Tibial nerve (tissue), 4 donors: ENCODE measurements around the gene PLEKHA3. TPM values are rescaled to one million over a fixed set of nuclear protein-coding genes. Genes with fewer than 3 reads are reported as not detected.
A peak's percentile ranks its signal among the peaks of the same experiment; 100 is the strongest.

Experiments used
- DNase-seq, 2 donors: peaks; one replicate each; pipeline ENCODE4 v3.0.0-alpha.2; 2019; ENCODE audit warnings: low spot score in 2 of 2
- H3K27ac ChIP-seq, 4 donors: fragments of 200-600 bp; sonication (generic) in 3 of 4; one replicate each; pipeline ENCODE4 v1.5.1; 2017 to 2019; ENCODE audit warnings: mild to moderate bottlenecking in 1 of 4
- H3K27me3 ChIP-seq, 2 donors: fragments of 200-600 bp; sonication (generic) in 1 of 2; one replicate each; pipeline versions ENCODE4 v1.5.1 to v1.6.0; 2017 to 2019
- H3K36me3 ChIP-seq, 3 donors: fragments of 200-600 bp; sonication (generic); one replicate each; pipeline ENCODE4 v1.5.1; 2018 to 2019
- H3K4me1 ChIP-seq, 4 donors: fragments of 200-600 bp; sonication (generic) in 3 of 4; one replicate each; pipeline ENCODE4 v1.5.1; 2017 to 2019
- H3K4me3 ChIP-seq, 4 donors: fragments of 200-600 bp; sonication (generic) in 3 of 4; one replicate each; pipeline ENCODE4 v1.5.1; 2017 to 2019; ENCODE audit warnings: mild to moderate bottlenecking in 1 of 4, moderate library complexity in 1 of 4
- H3K9me3 ChIP-seq, 4 donors: fragments of 200-600 bp; sonication (generic) in 3 of 4; one replicate each; pipeline ENCODE4 v1.5.1; 2017 to 2019
- CTCF ChIP-seq, 5 experiments: fragments of 200-600 bp in 3 of 5; fragments of 450-650 bp in 2 of 5; sonication (generic) in 3 of 5; IDR thresholded peaks; one replicate each; pipeline ENCODE4 v1.5.1; 2016 to 2019; ENCODE audit warnings: antibody characterized with exemption in 5 of 5, mild to moderate bottlenecking in 3 of 5, moderate library complexity in 2 of 5
- EP300 ChIP-seq, 2 donors: sonication (generic); formaldehyde crosslinking; IDR thresholded peaks; one replicate each; pipeline ENCODE4 v1.6.1; 2017; ENCODE audit warnings: antibody characterized with exemption in 2 of 2, mild to moderate bottlenecking in 1 of 2
- POLR2A ChIP-seq, 2 donors: fragments of 450-650 bp; IDR thresholded peaks; one replicate each; pipeline ENCODE4 v1.6.1; 2017; ENCODE audit warnings: antibody characterized with exemption in 2 of 2, mild to moderate bottlenecking in 2 of 2, moderate library complexity in 2 of 2
- WGBS, 2 donors: methylation state at CpG; one replicate each; pipeline ENCODE4 v1.1.5; 2018; 5-methylcytosine and 5-hydroxymethylcytosine counted together
- total RNA-seq, 4 donors: library from RNA; depleted of rRNA; stranded (reverse); fragments of >200 nt; gene quantifications; one replicate each; pipeline ENCODE4 v1.1.0, GENCODE V29; 2016

Gene PLEKHA3
- total RNA-seq, 4 donors from 2014 or later, result 7.2 to 14.4 (median 10.4) TPM

GRCh38 chr2:178484245-178485041 lies 4.2 kb downstream of the PLEKHA3 start:
- no peak overlapping the region for H3K4me3 ChIP-seq
- H3K36me3 ChIP-seq, result peaks cover 0 to 10% (median 0%) of the 10 kb centered on the region in 3 donors
- no peaks in the 10 kb centered on the region for H3K9me3 ChIP-seq
- peaks cover 0 to 57% (median 35%) of the 10 kb centered on the region in 4 donors for H3K4me1 ChIP-seq
- peak overlapping the region in 1 of 4 donors; percentile 41 for H3K27ac ChIP-seq
- no peaks in the 10 kb centered on the region for H3K27me3 ChIP-seq
- 39 to 43% methylated on average over 6 of the region's 6 CpGs for WGBS, 2 donors
- TF ChIP-seq EP300 (IDR thresholded peaks at IDR 0.05) (no peak), POLR2A (IDR thresholded peaks at IDR 0.05) (no peak), CTCF (IDR thresholded peaks at IDR 0.05) (no peak)
- peak in 1 of 2 donors; percentile 28 for DNase-seq

- H3K4me3 ChIP-seq, result no peak overlapping the region
- no peaks in the 10 kb centered on the region for H3K9me3 ChIP-seq
- no peak for DNase-seq
- TF ChIP-seq EP300 (IDR thresholded peaks at IDR 0.05) (peak in 1 of 2 donors; percentile 3), POLR2A (IDR thresholded peaks at IDR 0.05) (no peak)
- H3K4me1 ChIP-seq, result peaks cover 0 to 51% (median 32%) of the 10 kb centered on the region in 4 donors
- H3K27me3 ChIP-seq, result no peaks in the 10 kb centered on the region
- 62 to 67% methylated on average over 3 of the region's 3 CpGs for WGBS, 2 donors
- H3K36me3 ChIP-seq, result peaks cover 0 to 16% (median 0%) of the 10 kb centered on the region in 3 donors
- no peak overlapping the region for H3K27ac ChIP-seq
Observed at GRCh38 chr2:178485356-178485755, 5.1 kb downstream of the PLEKHA3 start.

GRCh38 chr2:178491612-178492011 lies 11.4 kb downstream of the PLEKHA3 start:
- TF ChIP-seq POLR2A (IDR thresholded peaks at IDR 0.05) (no peak), CTCF (IDR thresholded peaks at IDR 0.05) (no peak), EP300 (IDR thresholded peaks at IDR 0.05) (no peak)
- no peak overlapping the region for H3K4me3 ChIP-seq
- no peak for DNase-seq
- 84 to 94% methylated on average over 6 of the region's 6 CpGs for WGBS, 2 donors
- H3K27me3 ChIP-seq, result no peaks in the 10 kb centered on the region
- H3K9me3 ChIP-seq, result no peaks in the 10 kb centered on the region
- H3K27ac ChIP-seq, result no peak overlapping the region
- H3K4me1 ChIP-seq, result no peaks in the 10 kb centered on the region
- H3K36me3 ChIP-seq, result peaks cover 0 to 71% (median 10%) of the 10 kb centered on the region in 3 donors

- no peaks in the 10 kb centered on the region for H3K9me3 ChIP-seq
- H3K36me3 ChIP-seq, result peaks cover 0 to 84% (median 7%) of the 10 kb centered on the region in 3 donors
Observed at GRCh38 chr2:178496049-178496448, 15.8 kb downstream of the PLEKHA3 start.

GRCh38 chr2:178498137-178498536 lies 17.9 kb downstream of the PLEKHA3 start:
- Histone ChIP-seq H3K4me1 (no peaks in the 10 kb centered on the region), H3K27me3 (no peaks in the 10 kb centered on the region), H3K36me3 (peaks cover 0 to 88% (median 0%) of the 10 kb centered on the region in 3 donors), H3K4me3 (no peak overlapping the region), H3K9me3 (no peaks in the 10 kb centered on the region), H3K27ac (no peak overlapping the region)
- TF ChIP-seq CTCF (IDR thresholded peaks at IDR 0.05) (no peak), EP300 (IDR thresholded peaks at IDR 0.05) (no peak), POLR2A (IDR thresholded peaks at IDR 0.05) (no peak)
- no peak for DNase-seq

More at GRCh38 chr2:178496049-178496448, 15.8 kb downstream of the PLEKHA3 start:
- H3K4me1 ChIP-seq, result no peaks in the 10 kb centered on the region
- 79 to 85% methylated on average over 4 of the region's 4 CpGs for WGBS, 2 donors
- no peak overlapping the region for H3K27ac ChIP-seq
- no peak overlapping the region for H3K4me3 ChIP-seq
- no peaks in the 10 kb centered on the region for H3K27me3 ChIP-seq
- DNase-seq, result no peak
- TF ChIP-seq CTCF (IDR thresholded peaks at IDR 0.05) (no peak), EP300 (IDR thresholded peaks at IDR 0.05) (no peak), POLR2A (IDR thresholded peaks at IDR 0.05) (no peak)
